B cell (primary cell): ENCODE measurements around the gene MMAB. TPM values are rescaled to one million over a fixed set of nuclear protein-coding genes. Genes with fewer than 3 reads are reported as not detected.

ENCODE experiments used
- ATAC-seq: fragments of 200-7000 bp; cut with Tn5 transposase; one replicate; pipeline ENCODE4 v1.10.0; 2021; ENCODE audit warnings: low read depth, mild to moderate bottlenecking, moderate number of reproducible peaks, moderate library complexity
- CTCF ChIA-PET: fragments of 350-600 bp; sonication (Branson Sonifier 250); formaldehyde crosslinking; loops from one replicate; lab custom pipeline; 2021; ENCODE audit warnings: antibody characterized with exemption, inconsistent platforms; lab: Charles Lee
- POLR2A ChIA-PET: fragments of 350-600 bp; sonication (Branson Sonifier 250); formaldehyde crosslinking; loops from one replicate; lab custom pipeline; 2021; ENCODE audit warnings: antibody characterized with exemption; lab: Charles Lee
- DNase-seq: peaks from one replicate; pipeline ENCODE4 v3.0.0; 2013
- H2AFZ ChIP-seq: 2 replicates; pipeline ENCODE4 v1.6.1; 2012; ENCODE audit warnings: mild to moderate bottlenecking, low read depth, low read length; ENCODE audit not compliant: insufficient read depth, poor library complexity, severe bottlenecking
- H3K27ac ChIP-seq, 2 donors: 1 replicate in 1 of 2; 2 replicates in 1 of 2; pipeline ENCODE4 v1.5.1; 2012 to 2013; ENCODE audit warnings: low read length in 2 of 2, mild to moderate bottlenecking in 2 of 2, moderate library complexity in 1 of 2
- H3K27me3 ChIP-seq, 4 experiments: fragments of 200-600 bp in 1 of 4; sonication (generic) in 1 of 4; replicated peaks in 1 of 4; 1 replicate in 2 of 4; 2 replicates in 2 of 4; pipeline versions ENCODE4 v1.6.1 to v1.7.0; 2013 to 2016; ENCODE audit warnings: low read length in 3 of 4, mild to moderate bottlenecking in 2 of 4, mixed read lengths in 1 of 4, moderate library complexity in 1 of 4; ENCODE audit not compliant: insufficient read depth in 4 of 4, control insufficient read depth in 3 of 4; ENCODE audit errors: control extremely low read depth in 1 of 4
- H3K36me3 ChIP-seq, 2 experiments: replicated peaks in 1 of 2; 1 replicate in 1 of 2; 2 replicates in 1 of 2; pipeline versions ENCODE4 v1.6.1 to v1.7.1; 2013; ENCODE audit warnings: low read length in 1 of 2; ENCODE audit not compliant: insufficient read depth in 2 of 2, control insufficient read depth in 1 of 2; ENCODE audit errors: control extremely low read depth in 1 of 2, extremely low read depth in 1 of 2
- H3K4me1 ChIP-seq, 2 donors: fragments of 200-600 bp in 1 of 2; sonication (generic) in 1 of 2; 1 replicate in 1 of 2; 2 replicates in 1 of 2; pipeline versions ENCODE4 v1.5.1 to v1.6.1; 2013 to 2017; ENCODE audit warnings: low read length in 2 of 2; ENCODE audit not compliant: control insufficient read depth in 2 of 2, insufficient read depth in 2 of 2
- H3K4me2 ChIP-seq: replicated peaks from 2 replicates; pipeline ENCODE3; 2012; ENCODE audit warnings: mild to moderate bottlenecking, low read depth, low read length; ENCODE audit not compliant: poor library complexity, severe bottlenecking
- H3K4me3 ChIP-seq, 5 experiments: fragments of 200-600 bp in 1 of 5; sonication (generic) in 1 of 5; 1 replicate in 3 of 5; 2 replicates in 2 of 5; pipeline versions ENCODE4 v1.5.1 to v1.7.0; 2011 to 2016; ENCODE audit warnings: low read length in 4 of 5, mild to moderate bottlenecking in 4 of 5, low read depth in 2 of 5, control low read depth in 1 of 5, moderate library complexity in 1 of 5; ENCODE audit not compliant: insufficient read depth in 1 of 5; ENCODE audit errors: control extremely low read depth in 1 of 5, extremely low read depth in 1 of 5
- H3K79me2 ChIP-seq: fragments of 200-600 bp; sonication (generic); one replicate; pipeline ENCODE4 v1.6.0; 2016; ENCODE audit warnings: low read length; ENCODE audit not compliant: control insufficient read depth, insufficient read depth
- H3K9ac ChIP-seq: fragments of 200-600 bp; sonication (generic); 2 replicates; pipeline ENCODE4 v1.6.1; 2017; ENCODE audit warnings: mild to moderate bottlenecking, low read length, moderate library complexity
- H3K9me3 ChIP-seq, 3 donors: one replicate each; pipeline versions ENCODE4 v1.6.1 to v1.7.1; 2013; ENCODE audit warnings: low read length in 2 of 3; ENCODE audit not compliant: control insufficient read depth in 2 of 3, insufficient read depth in 1 of 3; ENCODE audit errors: control extremely low read depth in 1 of 3
- H4K20me1 ChIP-seq: 2 replicates; pipeline ENCODE4 v1.6.0; 2012; ENCODE audit warnings: mild to moderate bottlenecking, low read length; ENCODE audit not compliant: insufficient read depth, control insufficient read depth, poor library complexity, severe bottlenecking
- H3K27ac Mint-ChIP-seq: one replicate; pipeline ENCODE4 v1.8.0; 2021; ENCODE audit warnings: mixed read lengths
- H3K27me3 Mint-ChIP-seq: one replicate; pipeline ENCODE4 v1.8.0; 2021; ENCODE audit warnings: mixed read lengths
- H3K4me1 Mint-ChIP-seq: one replicate; pipeline ENCODE4 v1.8.0; 2021; ENCODE audit warnings: mixed read lengths
- H3K4me3 Mint-ChIP-seq: one replicate; pipeline ENCODE4 v1.8.0; 2021; ENCODE audit warnings: mixed read lengths
- H3K9me3 Mint-ChIP-seq: one replicate; pipeline ENCODE4 v1.8.0; 2022; ENCODE audit warnings: mixed read lengths; ENCODE audit not compliant: insufficient read depth
- EZH2 ChIP-seq: IDR thresholded peaks from 2 replicates; pipeline ENCODE4 v1.6.1; 2012; ENCODE audit warnings: borderline replicate concordance, low read depth, mild to moderate bottlenecking, moderate library complexity, low read length; ENCODE audit not compliant: insufficient read depth, poor library complexity, severe bottlenecking
- WGBS: methylation state at CpG from one replicate; pipeline ENCODE4 v1.1.5; 2013; ENCODE audit warnings: missing lambda C conversion rate; ENCODE audit not compliant: insufficient coverage; 5-methylcytosine and 5-hydroxymethylcytosine counted together
- intact Hi-C: fragments of 100-400 bp; cut with micrococcal nuclease; formaldehyde crosslinking; loops from one replicate; pipeline ENCODE4 v1.10.0; 2022
- polyA plus RNA-seq: library from polyadenylated mRNA; depleted of rRNA; stranded (reverse); fragments of >200 nt; gene quantifications from 2 replicates; pipeline ENCODE4 v1.2.3, GENCODE V29; 2012
- total RNA-seq, 2 donors: library from RNA; stranded (reverse); fragments of 120-200 nt in 1 of 2; gene quantifications; 1 replicate in 1 of 2; 2 replicates in 1 of 2; pipeline versions ENCODE4 v1.2.3 to v1.2.4, GENCODE V29; 2013 to 2022
- TF ChIP-seq, protein P1 (sequence below): fragments of 200-600 bp; IDR thresholded peaks from one replicate; pipeline ENCODE4 v1.8.0; 2022; ENCODE audit warnings: antibody characterized with exemption, mild to moderate bottlenecking

MMAB gene
- total and polyA plus RNA-seq, 2 donors (not counting 1 experiment from before 2014, with no cell fraction given), result 15.0 to 20.5 TPM

GRCh38 chr12:109545826-109546225 is 27.5 kb downstream of the MMAB start:
- no peak overlapping the region for H3K4me3 Mint-ChIP-seq
- H3K9me3 ChIP-seq, result no peaks in the 10 kb centered on the region
- intact Hi-C loops, result no loop called here
- H3K79me2 ChIP-seq, result no peaks in the 10 kb centered on the region
- H3K27me3 ChIP-seq, result peaks cover 0 to 14% (median 0%) of the 10 kb centered on the region in 4 experiments
- no peaks in the 10 kb centered on the region for H3K4me1 ChIP-seq
- DNase-seq (no peak), ATAC-seq (no peak)
- 82% methylated on average over 4 of the region's 5 CpGs for WGBS
- H3K27me3 Mint-ChIP-seq, result peaks cover 9% of the 10 kb centered on the region
- no peak overlapping the region for H3K9ac ChIP-seq
- H3K9me3 Mint-ChIP-seq, result no peaks in the 10 kb centered on the region
- H3K27ac ChIP-seq, result no peak overlapping the region
- no peaks in the 10 kb centered on the region for H3K4me1 Mint-ChIP-seq
- POLR2A ChIA-PET, result no interaction called here
- no peak overlapping the region for H3K4me2 ChIP-seq
- TF ChIP-seq, protein P1, sequence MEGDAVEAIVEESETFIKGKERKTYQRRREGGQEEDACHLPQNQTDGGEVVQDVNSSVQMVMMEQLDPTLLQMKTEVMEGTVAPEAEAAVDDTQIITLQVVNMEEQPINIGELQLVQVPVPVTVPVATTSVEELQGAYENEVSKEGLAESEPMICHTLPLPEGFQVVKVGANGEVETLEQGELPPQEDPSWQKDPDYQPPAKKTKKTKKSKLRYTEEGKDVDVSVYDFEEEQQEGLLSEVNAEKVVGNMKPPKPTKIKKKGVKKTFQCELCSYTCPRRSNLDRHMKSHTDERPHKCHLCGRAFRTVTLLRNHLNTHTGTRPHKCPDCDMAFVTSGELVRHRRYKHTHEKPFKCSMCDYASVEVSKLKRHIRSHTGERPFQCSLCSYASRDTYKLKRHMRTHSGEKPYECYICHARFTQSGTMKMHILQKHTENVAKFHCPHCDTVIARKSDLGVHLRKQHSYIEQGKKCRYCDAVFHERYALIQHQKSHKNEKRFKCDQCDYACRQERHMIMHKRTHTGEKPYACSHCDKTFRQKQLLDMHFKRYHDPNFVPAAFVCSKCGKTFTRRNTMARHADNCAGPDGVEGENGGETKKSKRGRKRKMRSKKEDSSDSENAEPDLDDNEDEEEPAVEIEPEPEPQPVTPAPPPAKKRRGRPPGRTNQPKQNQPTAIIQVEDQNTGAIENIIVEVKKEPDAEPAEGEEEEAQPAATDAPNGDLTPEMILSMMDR, result no peak
- TF ChIP-seq EZH2, result no peak
- CTCF ChIA-PET, result no interaction called here
- H2AFZ ChIP-seq, result no peak overlapping the region
- no peak overlapping the region for H3K4me3 ChIP-seq
- H4K20me1 ChIP-seq, result no peaks in the 10 kb centered on the region
- H3K27ac Mint-ChIP-seq, result no peak overlapping the region
- H3K36me3 ChIP-seq, result no peaks in the 10 kb centered on the region

DNA sequence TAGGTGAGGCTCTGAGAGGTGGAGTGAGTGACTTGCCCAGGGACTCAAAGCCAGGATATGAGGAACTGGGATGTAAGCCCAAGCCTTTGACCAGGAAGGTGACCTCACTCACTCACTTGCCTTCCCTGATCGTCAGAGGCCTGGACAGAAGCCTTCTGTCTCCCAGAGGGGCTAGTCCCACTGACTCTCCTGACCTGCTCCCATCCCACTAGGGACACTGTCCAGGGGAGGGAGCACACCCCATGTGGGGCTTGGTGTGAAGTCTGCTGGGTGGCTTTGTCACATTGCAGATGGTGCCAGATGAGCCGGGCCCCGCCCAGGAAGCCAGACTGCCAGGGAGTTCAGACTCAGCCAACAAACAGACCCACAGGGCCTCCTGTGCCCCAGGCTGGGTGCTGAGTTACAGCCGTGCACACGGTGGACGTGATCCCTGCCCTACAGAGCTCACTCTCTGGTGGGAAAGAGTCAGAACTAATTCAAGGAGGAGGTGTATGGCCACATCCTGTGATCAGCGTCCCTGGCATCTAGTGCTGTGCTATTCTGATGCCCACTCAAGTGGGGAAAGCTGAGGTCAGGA is 28.3 kb downstream of the MMAB start:
- Histone ChIP-seq H3K27ac (no peak overlapping the region), H2AFZ (no peak overlapping the region), H4K20me1 (no peaks in the 10 kb centered on the region), H3K79me2 (no peaks in the 10 kb centered on the region), H3K9me3 (no peaks in the 10 kb centered on the region), H3K9ac (no peak overlapping the region), H3K4me1 (no peaks in the 10 kb centered on the region), H3K36me3 (no peaks in the 10 kb centered on the region), H3K27me3 (peaks cover 0 to 9% (median 0%) of the 10 kb centered on the region in 4 experiments), H3K4me3 (no peak overlapping the region), H3K4me2 (no peak overlapping the region)
- no peak overlapping the region for H3K4me3 Mint-ChIP-seq
- H3K27ac Mint-ChIP-seq, result no peak overlapping the region
- H3K4me1 Mint-ChIP-seq, result no peaks in the 10 kb centered on the region
- ChIA-PET POLR2A (no interaction called here), CTCF (no interaction called here)
- 49% methylated on average over 7 of the region's 7 CpGs for WGBS
- peaks cover 9% of the 10 kb centered on the region for H3K27me3 Mint-ChIP-seq
- no peak for ATAC-seq
- no peaks in the 10 kb centered on the region for H3K9me3 Mint-ChIP-seq
- intact Hi-C loops, result no loop called here
- DNase-seq, result no peak
- TF ChIP-seq EZH2, result no peak
- TF ChIP-seq, protein P1, result no peak
